Globus pallidus (tissue), 1 donor: ENCODE data around the gene CA12.
A peak's percentile ranks its signal among the peaks of the same experiment; 100 is the strongest.
"Not testable (repeated sequence)": the region's sequence is repeated elsewhere in the genome, so short reads cannot be mapped to it uniquely, and the experiment has no call there.

Experiments
- DNase-seq: peaks from one replicate; pipeline ENCODE4 v3.0.0-alpha.2; 2015; ENCODE audit warnings: low spot score

Gene CA12

DNA sequence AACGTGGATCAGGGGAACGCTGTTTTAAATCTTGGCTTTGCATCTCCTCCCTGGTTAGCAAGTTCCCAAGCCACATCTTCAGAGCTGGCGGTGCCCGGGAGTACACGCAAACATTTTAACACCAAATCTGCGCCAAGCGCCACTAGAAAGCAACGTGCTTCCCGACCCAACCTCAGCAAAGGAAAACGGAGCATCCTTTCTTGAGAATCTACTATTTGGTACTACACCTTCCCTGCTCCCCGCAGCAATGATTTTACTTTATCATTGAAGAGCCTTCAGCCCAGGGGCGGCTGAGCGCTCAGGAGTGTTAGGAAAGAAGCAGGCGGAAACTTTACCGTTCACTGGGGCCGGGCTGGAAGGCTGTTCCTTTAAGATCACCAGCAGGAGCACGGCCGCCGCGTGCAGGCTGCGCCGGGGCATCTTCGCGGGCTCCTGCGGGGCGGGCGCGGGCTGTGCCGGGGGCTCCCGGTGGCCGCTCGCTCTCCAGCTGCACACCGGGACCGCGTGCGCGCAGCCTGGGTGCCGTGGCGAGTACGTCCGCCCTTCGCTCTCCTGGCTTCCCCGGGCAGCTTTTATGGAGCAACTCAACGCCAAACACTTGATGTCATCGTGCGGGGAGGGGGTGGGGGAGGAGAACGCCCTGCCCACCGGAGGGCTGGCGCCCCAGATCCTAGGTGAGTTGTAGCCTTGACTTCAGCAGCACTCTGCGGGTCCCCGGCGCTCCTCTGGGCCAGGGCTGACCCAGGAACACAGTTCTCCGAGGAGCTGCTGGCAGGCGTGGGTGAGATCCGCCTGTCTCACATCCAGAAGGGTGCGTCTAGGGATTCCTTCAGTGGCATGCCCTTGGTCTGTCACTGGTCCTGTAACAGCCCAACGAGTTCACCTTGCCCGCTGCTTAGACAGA is at the start of gene CA12:
CA12 (minus strand) TSS at position 546 of the 904 bp plus-strand sequence; CDS start at position 420, 126 bp downstream.
- no peak for DNase-seq

DNA sequence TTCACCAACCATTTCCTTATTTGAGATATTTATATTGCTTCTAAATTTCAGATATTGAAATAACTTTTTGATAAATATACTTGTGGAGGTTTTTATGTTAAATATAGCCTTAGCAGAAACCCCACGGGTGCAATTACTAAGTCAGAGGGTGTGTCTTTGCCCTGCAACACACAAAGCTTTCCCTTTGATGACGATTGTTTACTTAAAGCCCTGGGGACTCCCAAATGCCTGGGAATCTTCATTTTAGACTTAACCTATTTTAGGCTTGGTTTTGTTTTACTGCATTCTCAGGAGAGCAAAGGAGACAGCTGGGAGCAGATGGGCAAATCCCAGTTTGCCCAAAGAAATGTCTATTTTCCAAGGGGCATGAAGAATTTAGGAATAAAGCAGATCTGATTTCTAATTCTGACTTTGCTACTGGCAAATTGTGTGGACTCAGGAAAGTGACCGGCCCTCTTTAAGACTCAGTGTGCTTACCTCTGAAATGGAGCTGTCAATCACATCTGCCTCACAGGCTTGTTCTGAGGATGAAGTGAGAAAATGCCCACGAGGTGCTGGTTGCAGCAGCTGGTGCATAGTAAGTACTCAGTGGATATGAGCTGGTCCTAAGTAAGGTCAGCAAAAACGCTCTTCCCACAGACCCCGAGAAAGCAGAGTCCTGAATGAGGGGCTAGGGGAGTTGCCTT is 49.3 kb upstream of the CA12 start:
- no peak for DNase-seq

DNA sequence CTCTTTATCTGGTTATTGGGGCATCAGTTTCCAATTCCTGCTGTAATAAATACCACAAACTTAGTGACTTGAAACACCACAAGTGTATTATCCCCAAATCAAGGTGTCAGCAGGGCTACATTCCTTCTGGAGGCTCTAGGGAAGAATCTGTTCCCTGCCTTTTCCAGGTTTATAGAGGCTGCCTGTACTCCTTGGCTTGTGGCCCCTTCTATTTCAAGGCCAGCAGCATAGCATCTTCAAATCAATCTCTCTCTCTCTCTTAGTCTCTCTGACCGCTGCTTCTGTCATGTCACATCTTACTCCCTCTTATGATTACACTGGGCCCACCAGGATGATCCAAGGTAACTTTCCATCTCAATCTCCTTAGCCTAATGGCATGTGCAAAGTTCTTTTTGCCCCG is 44.9 kb upstream of the CA12 start:
- no peak for DNase-seq

DNA sequence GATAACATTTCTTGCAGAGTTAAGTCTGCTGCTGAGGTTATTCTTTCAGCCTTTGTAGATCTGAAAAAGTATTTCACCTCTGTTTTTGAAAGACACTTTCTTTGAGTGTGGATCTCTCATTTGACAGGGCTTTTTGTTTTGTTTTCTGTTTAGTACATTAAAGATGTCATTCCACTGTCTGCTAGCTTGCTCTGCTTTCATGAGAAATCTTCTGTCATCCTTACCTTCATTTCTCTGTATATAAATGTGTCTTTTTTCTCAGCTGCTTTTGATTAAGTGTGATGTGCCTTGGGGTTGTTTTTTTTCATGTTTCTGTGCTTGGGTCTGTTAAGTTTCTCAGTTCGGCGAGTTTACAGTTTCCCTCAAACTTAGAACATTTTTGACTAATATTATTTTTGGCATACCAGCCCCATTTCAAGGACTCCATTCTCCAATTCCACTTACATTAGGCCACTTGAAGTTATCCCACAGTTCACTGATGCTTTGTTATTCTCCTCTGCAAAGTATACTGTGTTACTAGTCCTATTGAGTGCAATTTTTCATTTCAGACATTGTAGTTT is 43.9 kb upstream of the CA12 start:
- DNase-seq: no peak

DNA sequence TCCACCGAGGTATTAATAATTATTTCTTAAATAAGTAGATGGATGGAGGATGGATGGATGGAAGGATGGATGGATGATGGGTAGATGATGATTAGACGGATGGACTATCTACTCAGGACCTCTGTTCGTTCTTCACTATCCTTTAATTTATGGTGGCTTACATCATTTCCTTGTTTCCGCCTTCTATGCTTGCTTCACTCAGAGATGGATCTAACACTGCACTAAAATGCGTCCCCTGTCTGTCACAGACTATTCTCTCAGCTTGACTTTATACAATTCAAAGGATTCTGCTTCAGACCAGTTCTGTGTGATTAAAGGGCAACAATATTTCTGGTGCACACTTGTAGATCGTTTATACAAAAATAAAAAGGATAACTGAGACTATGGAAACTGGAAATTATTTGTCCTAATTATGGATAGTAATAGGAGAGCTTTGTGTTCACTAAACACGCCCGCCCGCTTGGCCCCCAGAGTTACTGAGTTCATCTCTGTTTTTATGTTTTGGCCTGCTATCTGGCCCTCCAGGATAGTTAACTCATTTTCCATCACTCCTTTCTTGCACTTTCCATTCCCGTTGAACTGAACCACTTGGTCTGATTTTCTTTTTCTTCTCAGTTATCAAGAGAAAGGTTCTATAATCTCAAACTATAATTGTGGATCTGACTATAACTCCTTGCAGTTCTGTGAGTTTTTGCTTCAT is 41.4 kb upstream of the CA12 start:
- no peak for DNase-seq

DNA sequence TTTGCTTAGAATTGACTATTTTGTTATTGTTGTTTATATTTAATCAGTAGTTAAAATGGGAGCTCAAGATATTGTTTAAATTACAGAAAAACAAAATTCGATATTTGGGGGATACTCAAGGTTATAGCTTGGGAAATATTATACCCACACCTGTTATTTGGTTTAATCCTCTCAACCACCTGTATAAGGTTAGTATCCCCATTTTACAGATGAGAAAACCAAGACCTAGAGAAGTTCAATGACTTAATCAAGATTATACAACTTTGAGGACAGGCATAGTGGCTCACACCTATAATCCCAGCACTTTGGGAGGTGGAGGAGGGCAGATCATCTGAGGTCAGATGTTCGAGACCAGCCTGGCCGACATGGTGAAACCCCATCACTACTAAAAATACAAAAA is 39.8 kb upstream of the CA12 start:
- DNase-seq: no peak

DNA sequence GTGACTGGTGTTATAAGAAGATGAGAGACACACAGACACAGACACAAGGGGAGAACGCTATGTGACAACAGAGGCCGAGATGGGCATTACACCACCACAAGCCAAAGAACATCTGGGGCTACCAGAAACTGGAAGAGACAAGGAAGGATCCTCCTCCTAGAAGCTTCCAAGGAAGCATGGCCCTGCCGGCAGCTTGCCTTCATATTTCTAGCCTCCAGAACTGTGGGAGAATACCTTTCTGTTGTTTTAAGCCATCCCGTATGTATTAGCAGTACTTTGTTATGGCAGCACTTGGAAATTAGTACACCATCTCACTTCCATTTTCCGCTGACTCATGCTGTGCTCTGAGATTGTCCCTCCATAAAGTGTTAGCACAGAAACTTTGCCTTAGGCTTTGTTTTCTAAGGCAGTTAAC is 38.7 kb upstream of the CA12 start:
- no peak for DNase-seq

DNA sequence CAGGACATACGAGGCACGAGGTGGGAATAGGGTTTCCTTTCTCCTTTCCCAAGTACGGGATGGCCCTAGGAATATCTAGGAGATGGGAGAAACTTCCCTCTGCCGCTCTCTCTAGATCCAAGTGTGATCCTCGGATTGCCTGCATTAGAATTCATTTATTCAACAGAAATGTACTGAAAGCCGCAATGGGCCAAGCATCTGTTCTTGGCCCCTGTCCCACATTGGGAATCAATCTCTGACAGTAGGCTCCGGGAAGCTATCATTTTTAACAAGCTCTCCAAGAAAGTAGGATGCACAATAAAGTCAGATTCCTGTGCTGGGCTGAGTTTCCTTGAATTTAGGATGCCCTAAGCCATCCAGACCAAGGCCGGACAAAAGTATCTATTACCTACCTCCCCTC is 37.2 kb upstream of the CA12 start:
- DNase-seq: no peak

DNA sequence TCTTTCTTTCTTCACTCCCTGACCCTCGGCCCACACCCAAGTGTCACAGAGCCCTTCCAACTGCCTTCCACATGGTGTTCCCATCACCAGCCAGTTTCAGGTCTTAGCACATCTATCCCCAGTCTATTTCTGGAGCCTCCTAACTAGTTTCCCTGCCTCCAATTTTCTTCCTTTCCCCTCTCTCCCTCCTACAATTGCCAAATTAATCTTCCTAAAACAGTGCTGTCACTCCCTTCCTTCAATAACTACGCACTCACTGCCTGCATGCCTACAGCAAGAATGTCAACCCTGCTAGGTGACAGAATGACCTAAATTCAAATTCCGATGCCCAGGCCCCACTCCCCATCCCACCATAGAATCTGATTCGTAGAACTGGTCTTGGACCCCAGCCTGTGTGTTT is 36.1 kb upstream of the CA12 start:
- no peak for DNase-seq

DNA sequence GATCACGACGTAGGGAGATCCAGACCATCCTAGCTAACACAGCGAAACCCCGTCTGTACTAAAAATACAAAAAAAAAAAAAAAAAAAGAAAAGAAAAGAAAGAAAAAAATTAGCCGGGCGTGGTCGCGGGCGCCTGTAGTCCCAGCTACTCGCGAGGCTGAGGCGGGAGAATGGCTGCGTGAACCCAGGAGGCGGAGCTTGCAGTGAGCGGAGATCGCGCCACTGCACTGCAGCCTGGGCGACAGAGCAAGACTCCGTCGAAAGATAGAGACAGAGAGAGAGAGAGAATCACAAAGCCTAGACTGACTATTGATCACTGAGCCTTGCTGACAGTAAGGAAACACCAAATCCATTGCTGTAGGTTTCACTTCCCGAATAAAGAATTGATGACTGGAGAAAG is 35.6 kb upstream of the CA12 start:
- DNase-seq: not testable (repeated sequence)

DNA sequence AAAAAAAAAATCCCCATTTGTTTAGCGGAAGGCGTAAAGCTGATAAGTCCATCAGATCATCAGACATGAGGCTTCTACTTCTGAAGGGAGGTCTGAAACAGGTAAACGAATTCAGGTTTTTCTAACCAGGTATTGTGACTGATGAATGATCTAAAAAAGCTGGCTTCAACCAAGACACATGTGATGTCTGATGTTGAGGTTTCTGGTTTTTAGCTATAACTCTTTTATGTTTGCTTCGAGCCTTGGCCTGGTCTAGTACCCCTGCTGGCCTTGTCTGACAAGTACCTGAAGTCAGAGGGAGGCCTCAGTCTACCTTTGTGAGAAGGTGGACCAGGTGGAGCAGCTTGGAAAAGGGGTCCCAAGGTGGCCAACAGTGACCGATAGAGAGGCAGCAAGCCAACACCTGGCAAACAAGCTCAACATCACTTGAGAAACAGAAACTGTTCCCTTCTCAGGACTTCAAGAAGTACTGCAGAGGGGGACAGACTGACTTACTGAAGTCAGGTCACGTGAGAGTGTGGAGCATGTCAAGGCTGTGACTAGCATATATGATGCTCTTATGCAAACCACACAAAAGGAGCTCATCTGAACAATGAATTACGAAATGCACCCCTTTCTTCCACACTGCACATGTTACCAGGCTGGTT is 33.0 kb upstream of the CA12 start:
- no peak for DNase-seq

DNA sequence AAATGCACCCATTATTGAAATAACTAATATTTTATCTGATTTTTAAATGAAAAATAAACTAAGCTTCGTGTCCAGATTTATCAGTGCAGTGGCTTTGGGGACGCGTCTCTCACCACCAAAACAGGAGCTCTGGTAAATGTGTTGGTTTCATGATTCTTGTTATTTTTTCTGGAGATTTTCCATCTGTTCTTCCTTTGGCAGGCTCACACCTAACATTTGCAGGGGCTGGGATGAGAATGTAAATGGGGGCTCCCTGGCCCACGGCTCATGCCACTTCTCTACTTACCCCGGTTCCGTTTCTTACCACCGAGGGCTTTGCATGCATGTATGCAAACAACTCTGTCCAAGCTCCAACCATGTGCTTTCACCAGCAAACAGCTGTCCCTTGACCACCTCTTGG is 30.9 kb upstream of the CA12 start:
- no peak for DNase-seq

DNA sequence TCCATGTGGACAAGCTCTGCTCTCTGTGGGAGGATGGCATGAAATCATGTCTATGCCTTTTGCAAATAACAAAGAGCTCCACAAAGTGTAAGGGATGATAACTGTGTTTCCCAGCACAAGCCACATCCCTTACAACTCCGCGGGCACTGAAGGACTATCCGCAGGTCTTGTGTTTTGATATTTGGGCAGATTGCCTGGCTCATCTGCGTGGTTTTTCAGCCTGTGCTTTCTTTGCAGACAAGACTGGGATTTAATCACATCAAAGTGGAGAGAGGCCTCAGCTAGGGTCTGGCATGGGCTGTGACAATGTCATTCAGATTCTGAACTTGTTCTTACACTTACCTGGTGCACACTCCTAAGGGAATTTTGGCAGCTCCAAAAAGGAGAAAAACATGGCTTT is 30.2 kb upstream of the CA12 start:
- no peak for DNase-seq

DNA sequence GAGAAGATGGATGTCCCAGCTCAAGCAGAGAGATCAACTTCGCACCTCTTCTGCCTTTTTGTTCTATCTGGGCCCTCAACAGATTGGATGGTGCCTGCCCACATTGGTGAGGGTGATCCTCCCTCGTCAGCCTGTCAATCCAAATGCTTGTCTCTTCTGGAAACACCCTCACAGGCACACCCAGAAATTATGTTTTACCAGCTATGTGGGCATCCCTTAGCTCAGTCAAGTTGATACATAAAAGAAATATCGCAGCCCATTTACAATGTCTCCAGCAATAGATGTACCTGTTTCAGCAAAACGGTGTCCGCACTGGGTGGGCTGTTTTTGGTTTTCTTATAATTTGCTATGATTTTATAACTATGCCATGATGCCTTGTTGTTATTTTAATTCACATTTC is 27.5 kb upstream of the CA12 start:
- DNase-seq: no peak

DNA sequence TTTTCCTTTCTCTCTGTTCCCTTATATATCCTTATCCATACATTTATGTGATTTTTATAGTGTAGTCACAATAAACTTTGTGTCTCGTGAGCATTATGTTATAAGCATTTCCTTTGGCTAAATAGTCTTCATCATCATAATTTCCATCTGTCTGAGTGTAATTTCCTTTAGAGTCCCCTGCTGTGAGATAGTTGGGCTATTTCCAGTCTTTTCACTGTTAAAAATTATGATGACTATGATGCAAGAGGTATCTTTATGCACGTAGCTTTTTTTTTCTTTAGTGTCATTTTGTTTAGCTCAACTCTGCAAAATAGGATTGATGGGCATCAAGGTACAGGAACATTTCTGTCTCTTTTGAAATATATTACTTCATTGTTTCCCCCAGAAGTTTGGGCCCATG is 26.9 kb upstream of the CA12 start:
- no peak for DNase-seq

DNA sequence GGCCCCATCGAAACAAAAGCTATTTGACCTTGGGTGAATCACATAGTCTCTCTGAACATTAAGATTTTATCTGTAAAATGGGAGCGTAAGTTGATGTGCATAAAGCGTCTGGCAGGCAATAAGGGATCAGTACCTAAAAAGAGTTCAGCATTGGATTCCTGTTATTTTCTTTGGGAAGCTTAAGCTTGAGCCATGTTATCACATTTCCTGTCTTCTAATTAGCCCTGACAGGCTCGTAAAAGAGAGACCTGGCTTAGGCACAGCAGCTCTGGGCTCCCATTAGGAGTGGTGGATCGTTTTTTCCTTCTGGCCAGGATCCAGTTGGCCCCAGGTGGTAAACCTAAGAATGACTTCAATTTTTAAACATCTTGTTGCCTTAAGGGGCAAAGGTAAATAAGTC is 26.0 kb upstream of the CA12 start:
- no peak for DNase-seq

DNA sequence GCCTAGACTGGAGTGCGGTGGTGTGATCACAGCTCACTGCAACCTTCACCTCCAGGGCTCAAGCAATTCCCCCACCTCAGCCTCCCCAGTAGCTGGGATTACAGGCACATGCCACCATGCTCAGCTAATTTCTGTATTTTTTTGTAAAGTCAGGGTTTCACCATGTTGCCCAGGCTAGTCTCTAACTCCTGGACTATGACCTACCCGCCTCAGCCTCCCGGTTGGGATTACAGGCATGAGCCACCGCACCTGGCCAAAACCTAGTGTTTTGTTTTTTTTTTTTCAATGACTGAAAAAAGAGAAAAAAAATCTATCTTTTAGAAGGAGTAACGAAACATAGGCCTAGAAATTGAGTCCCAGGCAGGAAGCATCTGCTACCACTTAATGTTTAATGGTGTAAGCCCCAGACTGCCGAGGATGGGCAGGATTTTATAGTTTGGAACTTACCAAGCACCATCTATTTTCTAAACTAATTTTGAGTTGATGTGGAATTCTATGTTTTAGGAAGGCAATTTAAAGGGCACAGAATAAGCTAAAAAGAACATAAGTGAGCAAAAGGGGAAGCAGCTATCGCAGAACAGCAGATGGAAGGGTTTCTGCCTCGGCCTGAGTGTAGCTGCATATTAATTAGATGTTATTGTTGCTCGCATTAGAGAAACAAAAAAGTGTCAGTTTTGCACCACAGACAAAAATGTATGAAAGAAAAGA is 24.2 kb upstream of the CA12 start:
- DNase-seq: no peak

DNA sequence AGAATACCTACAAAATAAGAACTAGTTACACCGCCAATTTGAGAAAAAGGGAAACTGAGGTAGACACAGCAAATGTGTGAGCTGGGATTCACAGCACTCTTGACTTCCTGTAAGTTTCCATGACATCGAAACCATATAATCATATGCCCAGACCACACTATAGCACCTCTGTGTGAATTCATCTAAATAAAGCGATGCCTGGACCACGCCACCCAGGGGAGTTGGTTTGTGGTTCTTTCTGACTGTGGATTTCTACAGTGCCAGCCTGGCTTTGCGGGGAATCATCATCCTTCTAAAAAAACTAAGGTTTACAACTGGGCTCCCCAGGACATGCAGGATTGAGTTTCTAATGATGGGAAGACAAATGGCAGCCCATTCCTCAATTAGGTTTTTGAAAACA is 23.5 kb upstream of the CA12 start:
- no peak for DNase-seq

DNA sequence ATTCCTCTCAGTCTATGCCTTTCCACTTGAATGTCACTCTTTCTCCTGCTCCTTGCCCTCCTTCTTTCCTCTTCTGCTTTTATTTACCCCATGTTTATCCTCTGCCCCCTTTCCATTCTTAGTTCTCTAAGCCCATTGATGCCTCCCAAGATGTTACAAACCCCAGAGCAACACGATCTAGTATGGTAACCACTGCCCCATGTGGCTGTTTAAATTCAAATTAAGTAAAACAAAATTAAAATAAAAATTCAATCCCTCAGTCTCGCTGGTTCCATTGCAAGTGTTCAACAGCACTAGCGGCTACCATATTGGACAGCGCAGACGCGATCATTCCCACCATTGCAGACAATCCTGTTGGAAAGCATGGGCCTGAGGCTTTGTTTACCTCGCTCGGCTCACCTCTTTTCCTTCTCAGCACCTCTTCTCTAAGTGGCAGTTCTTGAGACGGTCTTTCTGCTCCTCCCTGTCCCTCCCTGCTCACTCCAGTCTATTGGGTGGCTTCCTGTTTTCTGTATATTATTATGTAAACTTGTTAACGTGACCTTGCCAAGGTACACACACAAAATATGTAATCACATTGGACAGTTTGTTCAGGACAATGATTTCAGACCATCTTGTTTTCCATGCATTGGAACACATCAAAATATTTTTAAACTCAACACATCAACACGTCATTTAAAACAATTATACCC is 21.8 kb upstream of the CA12 start:
- DNase-seq: no peak

DNA sequence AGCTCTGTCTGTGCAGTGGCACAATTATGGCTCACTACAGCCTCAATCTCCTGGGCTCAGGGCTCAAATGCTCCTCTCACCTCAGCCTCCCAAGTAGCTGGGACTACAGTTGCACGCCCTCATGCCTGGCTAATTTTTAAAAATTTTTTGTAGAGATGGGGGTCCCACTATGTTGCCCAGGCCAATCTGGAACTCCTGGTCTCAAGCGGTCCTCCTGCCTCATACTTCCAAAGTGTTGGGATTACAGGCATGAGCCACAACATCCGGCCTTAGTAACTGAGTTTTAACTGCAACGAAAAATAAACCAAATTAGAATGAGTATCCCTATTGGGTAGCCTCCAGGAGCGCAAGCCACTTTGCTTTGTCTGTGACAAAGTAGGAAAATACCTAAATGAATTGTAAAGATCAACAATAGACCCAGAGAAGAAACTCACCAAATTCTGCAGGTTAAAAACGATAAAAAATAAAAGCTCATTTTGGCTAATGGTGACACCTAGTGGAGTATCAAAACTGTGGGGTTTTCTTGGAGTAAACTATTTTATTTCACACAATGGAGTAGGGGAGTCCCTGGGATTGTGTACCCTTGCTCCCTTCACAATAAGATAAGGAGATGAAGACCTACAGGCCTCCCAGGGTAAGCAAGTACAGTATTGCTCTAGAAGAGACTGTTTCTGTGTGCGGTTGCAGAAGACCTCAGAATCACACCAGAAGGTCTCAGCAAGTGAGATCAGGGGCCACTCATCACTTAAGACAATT is 21.0 kb upstream of the CA12 start:
- DNase-seq: peak; percentile 37
